ENCODE measurements around the gene PHB1.
"Not testable (repeated sequence)": the region's sequence is repeated elsewhere in the genome, so short reads cannot be mapped to it uniquely, and the experiment has no call there.

DNA sequence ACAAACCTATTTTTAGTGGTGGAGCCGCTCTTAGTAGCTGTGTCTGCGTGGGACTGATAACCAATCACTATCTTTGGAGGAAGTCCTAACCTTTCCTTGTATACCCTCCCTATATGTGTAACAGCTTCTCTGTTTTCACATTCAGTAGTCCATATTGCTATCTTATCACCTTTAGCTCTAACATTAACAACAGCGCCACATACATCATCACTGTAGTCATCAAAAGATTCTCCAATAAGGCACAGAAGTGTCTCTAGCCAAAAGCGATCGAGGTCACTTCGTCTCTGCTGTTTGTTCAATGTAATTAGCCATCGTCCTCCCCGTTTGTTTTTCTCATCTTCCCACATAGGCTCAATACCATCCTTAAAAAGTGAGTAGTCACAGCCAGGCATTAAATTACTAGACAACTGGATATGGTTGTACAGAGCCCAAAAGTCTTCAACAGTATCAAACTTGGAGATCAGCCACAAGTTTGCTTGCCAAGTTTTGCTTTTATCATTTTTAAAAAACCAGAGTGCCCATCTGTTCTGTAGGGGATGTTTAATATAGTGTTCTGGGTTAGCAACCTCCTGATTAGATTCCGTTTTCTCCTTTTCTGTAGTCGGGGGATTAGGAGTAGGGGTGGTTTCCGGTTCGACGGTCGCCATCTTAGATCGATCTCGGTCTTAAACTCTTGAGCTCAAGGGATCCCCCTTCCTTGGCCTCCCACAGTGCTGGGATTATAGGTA is 9.8 kb upstream of the PHB1 start:
- not testable (repeated sequence) for TF ChIP-seq POLR2A (IDR thresholded peaks at IDR 0.05; ENCODE audit: low read length); GATA1 (IDR thresholded peaks at IDR 0.05; ENCODE audit: low read depth, low read length)

Data from erythroblast (primary cell).